Dermis blood vessel endothelial cell (primary cell): ENCODE results near the gene FARP2. TPM values are rescaled to one million over a fixed set of nuclear protein-coding genes. Genes with fewer than 3 reads are reported as not detected.

Experiments used
- DNase-seq: peaks from one replicate; pipeline ENCODE4 v3.0.0; 2010
- total RNA-seq: library from RNA; depleted of rRNA; stranded (reverse); fragments of >200 nt; gene quantifications from 2 replicates; pipeline ENCODE4 v1.2.3, GENCODE V29; 2014

The FARP2 gene
- total RNA-seq, 1 donor from 2014 or later = 38.3 TPM

GRCh38 chr2:241324775-241325174 is 31.3 kb upstream of the FARP2 start:
- no peak for DNase-seq

DNA sequence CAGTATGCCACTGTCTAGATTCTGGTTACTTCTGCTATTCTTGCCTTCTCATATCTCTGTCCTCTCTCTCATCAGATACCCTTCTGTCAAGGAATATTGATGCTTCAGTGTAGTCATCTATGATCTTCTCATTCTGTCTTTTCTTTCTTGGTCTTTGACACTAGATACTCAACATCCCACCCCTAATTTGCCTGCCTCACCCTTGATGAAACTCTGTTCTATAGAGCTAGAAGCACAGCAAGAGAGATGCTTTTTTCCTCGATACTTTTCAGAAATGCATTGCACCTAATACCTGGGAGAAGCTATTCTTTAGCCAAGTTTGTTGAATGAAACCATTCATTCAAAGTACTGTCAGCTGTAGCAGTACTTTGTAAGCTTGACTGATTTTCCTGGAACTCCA is 30.8 kb upstream of the FARP2 start:
- DNase-seq = no peak

- no peak for DNase-seq
Observed at GRCh38 chr2:241329669-241330615, 26.1 kb upstream of the FARP2 start.

DNA sequence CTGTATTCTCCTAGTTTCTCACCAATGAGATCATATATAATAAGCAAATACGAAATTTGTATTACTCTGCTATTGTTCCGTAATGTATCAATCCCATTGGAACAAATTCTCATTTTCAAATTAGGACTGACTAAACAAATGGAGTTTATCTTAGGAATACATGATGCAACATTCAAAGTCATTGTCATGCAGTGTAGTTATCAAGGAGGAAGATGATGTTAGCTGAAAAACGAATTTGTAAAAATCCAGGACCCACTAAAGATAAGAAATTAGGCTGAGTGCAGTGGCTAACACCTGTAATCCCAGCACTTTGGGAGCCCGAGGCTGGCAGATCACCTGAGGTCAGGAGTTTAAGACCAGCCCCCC is 25.5 kb upstream of the FARP2 start:
- no peak for DNase-seq

GRCh38 chr2:241334813-241335212 is 21.3 kb upstream of the FARP2 start:
- DNase-seq = no peak

DNA sequence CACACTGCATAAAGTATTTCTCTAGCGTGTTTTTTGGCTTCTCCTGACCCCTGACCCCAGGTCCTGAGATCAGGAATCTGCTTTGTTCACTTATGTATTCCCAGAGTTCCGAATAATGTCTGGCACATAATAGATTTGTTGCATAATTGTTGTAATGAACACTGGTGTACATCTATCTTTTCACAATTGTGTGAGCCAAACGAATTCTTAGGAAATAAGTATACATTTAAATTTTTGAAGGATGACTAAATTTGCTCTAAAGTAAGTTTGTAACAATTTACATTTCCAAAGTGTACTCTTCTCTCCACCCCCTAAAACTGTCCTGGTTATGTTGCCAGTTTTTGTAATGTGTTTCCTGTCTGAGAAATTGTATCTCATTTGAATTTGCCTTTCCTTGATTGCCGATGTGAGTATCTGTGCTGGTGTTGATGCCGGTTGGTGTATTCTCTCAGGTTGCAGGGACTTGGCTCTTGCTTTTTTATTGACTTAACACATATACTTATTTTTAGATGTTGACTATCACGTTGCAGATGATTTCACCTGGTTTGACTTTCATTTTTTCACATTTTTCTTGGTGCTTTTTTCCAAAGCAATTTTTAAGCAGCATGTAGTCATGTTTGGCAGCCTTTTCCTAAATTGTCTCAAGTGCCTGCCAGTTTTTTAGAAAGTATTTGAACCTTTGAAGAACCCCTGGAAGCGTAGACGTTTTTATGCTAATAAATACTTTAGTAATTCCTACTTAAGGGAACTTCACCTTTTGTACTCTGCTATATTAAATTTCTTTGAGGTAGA is 16.1 kb upstream of the FARP2 start:
- DNase-seq = peak; percentile 18

DNA sequence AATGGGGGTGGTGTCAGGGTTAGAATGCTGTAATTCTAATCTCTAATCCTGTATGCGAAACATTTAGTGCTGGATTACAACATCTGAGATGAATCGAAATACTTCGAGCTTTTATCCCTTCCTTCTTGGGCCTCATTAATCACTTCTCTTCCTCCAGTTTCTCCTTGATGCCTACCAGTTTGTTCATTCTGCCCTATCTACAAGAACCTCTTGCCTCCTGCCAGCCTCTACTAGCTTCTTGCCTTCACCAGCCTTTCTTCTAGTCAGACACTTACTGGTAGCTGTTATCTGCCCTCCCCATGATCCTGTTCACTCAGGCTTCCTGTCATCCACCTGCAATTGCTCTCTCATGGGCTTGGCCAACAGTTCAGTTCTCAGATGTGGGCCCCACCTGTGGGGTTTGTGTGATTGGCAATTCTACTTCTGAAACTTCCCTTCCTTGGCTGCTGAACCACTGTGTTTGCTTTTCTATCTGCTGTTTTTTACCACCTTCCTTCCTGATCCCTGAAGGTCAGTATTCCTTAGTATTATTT is 15.4 kb upstream of the FARP2 start:
- DNase-seq = no peak

GRCh38 chr2:241344925-241345651 is 11.0 kb upstream of the FARP2 start:
- no peak for DNase-seq

DNA sequence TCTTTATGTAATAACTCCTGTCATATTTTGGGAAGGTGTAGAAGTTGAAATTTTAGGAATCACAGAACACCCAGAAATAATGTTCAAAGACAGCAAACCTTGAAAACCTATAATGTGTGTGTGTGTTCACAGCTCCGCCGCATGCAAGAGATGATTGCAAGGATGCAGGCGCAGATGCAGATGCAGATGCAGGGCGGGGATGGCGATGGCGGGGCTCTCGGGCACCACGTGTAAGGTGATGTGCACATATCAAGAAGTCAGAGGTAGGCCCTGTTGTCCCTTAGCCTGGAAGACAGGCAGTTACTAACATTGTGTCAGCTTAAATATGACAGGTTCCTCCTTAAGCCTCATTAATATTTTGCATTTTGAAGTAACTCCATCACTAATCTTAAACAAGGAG is 6.1 kb upstream of the FARP2 start:
- no peak for DNase-seq

DNA sequence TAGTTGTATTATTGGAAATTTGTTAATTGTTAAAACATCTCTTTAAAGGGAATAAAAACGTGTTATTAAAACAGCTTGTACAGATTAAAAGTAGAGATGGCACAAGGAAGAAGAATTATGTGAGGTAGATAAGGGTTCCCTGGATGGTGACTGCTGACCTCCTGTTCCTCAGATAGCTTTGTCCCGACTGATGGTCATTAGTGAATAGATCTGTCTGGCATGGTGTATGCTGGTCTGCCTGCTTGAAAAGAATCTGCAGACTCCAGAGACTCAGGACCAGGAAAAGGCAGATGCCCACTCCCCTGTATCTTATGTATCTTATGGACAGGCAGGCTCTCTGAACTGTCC is 5.6 kb upstream of the FARP2 start:
- no peak for DNase-seq

DNA sequence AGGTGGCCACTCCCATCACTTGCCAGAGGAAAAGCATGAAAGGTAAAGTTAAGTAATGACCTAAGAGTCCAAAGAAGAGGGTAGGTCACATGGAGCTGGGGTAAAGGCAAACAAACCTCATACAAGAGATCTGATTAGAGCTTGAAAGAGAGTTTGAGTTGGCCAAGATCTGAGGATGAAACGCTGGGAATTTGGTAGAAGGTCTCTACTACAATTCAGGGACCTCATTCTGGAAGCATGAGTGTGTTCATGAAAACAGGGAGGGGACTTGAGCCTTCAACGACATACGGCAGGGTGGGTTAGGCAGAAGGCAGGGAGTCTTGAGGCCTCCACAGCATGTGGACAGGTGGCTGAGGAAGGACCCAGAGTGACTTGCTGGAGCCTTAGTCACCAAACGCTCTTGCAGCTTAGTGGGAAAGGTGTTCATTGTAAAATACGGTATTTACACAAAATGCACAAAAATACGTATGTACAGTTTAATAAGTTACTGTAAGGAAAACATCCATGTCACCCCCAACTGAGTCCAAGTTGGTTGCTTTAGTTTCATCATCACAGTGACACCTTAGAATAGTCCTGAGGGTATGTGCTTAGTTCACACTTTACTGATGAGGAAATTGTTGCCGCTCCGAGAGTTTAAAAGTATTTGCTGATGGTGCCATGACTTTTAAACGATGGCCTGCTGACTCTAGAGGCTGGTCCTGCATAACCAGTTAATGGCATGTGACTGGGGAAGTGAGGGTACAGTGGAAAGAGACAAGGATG is 5.0 kb upstream of the FARP2 start:
- DNase-seq = no peak

DNA sequence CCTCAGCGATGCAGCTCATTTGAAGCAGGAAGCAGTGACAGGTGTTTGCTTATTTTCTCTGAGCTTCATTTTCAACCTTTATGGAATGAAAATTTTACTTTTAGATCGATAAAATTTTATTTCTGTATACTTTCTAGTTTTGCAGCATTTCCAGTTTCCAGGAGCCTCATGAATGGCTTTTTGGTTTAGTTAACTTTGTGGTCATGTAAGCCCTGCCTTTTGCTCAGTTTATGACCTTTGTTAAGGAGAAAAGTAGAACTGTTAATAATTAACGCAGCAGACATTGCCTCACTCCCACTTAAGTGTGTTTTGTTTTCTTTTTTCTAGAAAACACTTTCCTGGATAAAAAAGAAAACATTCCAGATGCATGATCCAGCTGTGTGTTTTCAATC is 4.4 kb upstream of the FARP2 start:
- no peak for DNase-seq

DNA sequence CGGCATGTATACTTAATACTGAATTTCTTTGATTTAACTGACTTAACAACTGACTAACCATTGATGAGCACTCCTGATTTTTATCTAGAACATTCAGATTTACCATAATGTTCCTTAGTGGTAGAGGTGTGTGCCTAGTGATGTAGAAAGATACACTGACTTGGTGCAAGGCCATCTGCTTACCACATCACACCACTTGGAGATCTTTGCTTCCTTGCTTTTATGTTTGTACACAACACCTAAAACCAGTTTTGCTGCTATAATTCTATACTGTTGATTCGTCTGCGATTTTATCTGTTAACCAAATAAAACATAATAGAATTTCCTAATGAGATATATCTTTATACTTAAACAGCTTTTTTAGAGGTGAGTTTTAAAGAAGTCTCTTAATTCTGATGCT is 3.9 kb upstream of the FARP2 start:
- DNase-seq = no peak

DNA sequence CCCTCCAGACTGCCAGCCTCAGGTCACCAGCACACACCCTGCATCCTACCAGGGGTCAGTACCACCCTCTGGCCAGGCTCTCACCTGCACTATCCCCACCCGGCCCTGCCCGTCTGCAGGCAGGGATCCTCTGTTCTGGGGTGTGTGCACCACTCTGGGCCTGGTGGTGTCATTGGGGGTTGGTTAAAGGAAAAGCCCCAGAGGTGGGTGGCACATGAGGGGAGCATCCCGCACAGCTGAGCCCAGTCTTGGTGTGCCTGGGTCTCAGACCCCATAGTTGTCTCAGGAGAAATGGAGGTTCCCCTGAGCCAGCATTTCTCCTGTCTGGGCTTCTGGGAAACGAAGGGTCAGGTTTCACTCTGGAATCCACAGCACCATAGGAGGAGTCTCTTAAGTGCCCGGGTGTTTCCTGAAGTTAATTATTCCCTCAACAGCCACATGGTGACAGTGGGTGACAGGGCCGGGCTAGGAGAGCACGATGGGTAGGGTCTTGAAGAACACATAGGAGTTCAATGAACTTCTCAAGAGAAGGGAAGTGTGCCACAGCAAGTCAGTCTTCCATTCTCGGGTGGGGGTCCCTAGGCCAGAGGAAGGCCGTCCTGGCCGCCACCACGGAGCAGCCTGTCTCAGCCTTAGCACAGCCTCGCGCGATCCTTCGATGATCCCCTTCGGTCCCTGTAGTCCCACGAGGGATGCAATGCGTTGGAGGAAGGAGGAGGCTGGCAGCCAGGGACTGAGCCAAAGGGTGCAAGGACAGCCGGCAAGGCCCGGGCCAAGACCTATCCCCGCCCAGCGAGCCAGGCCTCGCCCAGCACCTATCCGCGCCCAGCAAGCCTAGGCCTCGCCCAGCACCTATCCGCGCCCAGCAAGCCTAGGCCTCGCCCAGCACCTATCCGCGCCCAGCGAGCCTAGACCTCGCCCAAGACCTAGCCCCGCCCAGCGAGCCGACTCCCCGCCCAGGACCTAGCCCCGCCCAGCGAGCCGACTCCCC is 1.1 kb upstream of the FARP2 start:
- DNase-seq = peak; percentile 72

- peak; percentile 34 for DNase-seq
Observed at GRCh38 chr2:241356871-241357260, 781 bp downstream of the FARP2 start.

GRCh38 chr2:241357531-241357930 is 1.4 kb downstream of the FARP2 start:
- DNase-seq = peak; percentile 13

DNA sequence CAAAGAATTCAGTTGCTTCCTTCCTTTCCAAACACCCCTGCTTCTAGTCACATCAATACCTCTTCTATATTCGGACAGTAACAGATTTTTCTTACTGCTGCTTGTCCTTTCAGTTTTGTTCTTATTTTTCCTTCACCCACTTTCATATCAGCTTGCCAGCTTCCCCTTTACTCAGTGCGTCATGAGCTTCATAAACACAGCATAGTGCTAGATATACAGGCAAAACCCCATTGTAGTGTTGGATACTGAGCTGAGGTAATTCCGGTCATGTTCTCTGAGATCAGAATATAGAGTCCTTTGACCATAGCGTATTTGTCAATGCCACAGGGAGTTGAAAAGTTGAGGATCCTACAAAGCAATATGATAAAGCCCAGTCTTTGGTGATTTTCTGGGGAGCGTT is 2.4 kb downstream of the FARP2 start:
- peak; percentile 88 for DNase-seq

- no peak for DNase-seq
Observed at GRCh38 chr2:241359481-241360045, 3.5 kb downstream of the FARP2 start.

DNA sequence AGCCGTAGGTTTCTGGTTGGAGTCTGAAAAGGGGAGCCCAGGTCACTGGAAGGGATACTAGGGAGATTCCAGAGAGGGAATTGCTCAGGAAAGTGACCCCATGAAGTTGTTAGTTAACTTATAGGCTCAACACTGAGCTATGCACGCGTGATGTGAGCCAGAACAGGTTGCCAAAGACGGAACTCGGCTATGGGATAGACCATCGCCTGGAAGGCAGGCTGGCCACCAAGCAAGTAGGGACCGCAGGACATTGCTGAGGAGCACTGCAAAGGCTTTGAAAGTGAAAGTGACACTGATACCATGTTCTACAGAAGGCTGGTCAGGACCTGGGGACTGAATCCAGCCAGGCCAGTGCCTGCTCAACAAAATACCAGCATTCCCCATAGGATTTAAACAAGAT is 7.3 kb downstream of the FARP2 start:
- DNase-seq = no peak

DNA sequence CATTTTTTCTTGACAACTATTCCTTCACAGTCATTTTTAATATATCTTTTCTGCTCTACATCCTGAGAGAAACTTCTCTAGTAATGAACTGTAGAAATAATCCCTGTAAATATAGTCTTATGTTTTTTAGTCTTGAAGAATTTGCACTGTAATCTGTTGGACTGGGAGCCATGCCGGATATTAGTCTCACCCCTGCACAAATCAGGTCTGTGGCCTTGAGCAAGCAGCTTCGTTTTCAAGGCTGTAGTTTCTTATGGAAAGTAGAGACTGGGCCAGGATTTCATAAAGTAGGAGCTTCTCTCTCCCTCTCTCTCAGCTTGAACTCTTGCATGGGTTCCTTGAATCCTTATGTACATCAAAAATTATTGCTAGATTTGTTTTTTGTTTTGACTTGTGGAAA is 8.7 kb downstream of the FARP2 start:
- no peak for DNase-seq

DNA sequence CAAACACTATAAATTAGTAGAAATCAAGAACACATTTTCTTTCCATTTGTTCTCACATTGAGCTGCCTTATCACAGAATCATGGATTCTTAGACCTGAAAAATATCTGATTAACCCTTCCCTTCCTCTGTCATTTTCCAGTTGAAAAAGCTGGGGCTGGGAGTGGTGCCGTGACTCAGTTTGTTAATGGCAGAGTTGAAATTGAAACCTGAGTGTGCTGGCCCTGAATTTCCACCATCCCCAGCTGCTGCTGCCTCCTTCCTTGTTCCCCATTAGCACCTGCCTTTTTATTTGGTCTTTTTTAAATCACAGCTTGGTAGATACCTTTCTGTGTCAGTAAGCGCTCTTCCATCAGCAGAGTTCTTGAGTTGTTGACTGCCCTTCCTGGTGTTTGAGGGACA is 10.6 kb downstream of the FARP2 start:
- no peak for DNase-seq
